ENCODE results near the gene ALPK1. TPM values are rescaled to one million over a fixed set of nuclear protein-coding genes. Genes with fewer than 3 reads are reported as not detected.

ALPK1 gene
- total and polyA plus RNA-seq, 2 experiments from 2014 or later = 0.10 to 0.49 TPM

GRCh38 chr4:112355662-112356061 is 58.5 kb downstream of the ALPK1 start:
- H3K27ac ChIP-seq (ENCODE audit: low read depth) = no peak overlapping the region
- no peaks in the 10 kb centered on the region; the same call in 1 of the 2 replicates for H3K36me3 ChIP-seq (ENCODE audit: insufficient read depth)
- H3K79me2 ChIP-seq (replicated peaks; ENCODE audit: insufficient read depth) = no peaks in the 10 kb centered on the region
- TF ChIP-seq, protein P1, sequence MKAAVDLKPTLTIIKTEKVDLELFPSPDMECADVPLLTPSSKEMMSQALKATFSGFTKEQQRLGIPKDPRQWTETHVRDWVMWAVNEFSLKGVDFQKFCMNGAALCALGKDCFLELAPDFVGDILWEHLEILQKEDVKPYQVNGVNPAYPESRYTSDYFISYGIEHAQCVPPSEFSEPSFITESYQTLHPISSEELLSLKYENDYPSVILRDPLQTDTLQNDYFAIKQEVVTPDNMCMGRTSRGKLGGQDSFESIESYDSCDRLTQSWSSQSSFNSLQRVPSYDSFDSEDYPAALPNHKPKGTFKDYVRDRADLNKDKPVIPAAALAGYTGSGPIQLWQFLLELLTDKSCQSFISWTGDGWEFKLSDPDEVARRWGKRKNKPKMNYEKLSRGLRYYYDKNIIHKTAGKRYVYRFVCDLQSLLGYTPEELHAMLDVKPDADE (IDR thresholded peaks at IDR 0.05) = no peak
- TF ChIP-seq ZNF331 (CRISPR knock-in tag; IDR thresholded peaks at IDR 0.05; ENCODE audit: low read depth) (no peak), EZH2 (IDR thresholded peaks at IDR 0.05; ENCODE audit: low read depth, unreplicated experiment) (no peak), EZH2phosphoT487 (IDR thresholded peaks at IDR 0.05; ENCODE audit: unreplicated experiment) (no peak), CREB1 (CRISPR knock-in tag; IDR thresholded peaks at IDR 0.05; ENCODE audit: low read depth) (no peak), JUNB (IDR thresholded peaks at IDR 0.05; ENCODE audit: unreplicated experiment) (no peak), STAT1 (IDR thresholded peaks at IDR 0.05; ENCODE audit: unreplicated experiment) (no peak)
- TF ChIP-seq, protein P2, sequence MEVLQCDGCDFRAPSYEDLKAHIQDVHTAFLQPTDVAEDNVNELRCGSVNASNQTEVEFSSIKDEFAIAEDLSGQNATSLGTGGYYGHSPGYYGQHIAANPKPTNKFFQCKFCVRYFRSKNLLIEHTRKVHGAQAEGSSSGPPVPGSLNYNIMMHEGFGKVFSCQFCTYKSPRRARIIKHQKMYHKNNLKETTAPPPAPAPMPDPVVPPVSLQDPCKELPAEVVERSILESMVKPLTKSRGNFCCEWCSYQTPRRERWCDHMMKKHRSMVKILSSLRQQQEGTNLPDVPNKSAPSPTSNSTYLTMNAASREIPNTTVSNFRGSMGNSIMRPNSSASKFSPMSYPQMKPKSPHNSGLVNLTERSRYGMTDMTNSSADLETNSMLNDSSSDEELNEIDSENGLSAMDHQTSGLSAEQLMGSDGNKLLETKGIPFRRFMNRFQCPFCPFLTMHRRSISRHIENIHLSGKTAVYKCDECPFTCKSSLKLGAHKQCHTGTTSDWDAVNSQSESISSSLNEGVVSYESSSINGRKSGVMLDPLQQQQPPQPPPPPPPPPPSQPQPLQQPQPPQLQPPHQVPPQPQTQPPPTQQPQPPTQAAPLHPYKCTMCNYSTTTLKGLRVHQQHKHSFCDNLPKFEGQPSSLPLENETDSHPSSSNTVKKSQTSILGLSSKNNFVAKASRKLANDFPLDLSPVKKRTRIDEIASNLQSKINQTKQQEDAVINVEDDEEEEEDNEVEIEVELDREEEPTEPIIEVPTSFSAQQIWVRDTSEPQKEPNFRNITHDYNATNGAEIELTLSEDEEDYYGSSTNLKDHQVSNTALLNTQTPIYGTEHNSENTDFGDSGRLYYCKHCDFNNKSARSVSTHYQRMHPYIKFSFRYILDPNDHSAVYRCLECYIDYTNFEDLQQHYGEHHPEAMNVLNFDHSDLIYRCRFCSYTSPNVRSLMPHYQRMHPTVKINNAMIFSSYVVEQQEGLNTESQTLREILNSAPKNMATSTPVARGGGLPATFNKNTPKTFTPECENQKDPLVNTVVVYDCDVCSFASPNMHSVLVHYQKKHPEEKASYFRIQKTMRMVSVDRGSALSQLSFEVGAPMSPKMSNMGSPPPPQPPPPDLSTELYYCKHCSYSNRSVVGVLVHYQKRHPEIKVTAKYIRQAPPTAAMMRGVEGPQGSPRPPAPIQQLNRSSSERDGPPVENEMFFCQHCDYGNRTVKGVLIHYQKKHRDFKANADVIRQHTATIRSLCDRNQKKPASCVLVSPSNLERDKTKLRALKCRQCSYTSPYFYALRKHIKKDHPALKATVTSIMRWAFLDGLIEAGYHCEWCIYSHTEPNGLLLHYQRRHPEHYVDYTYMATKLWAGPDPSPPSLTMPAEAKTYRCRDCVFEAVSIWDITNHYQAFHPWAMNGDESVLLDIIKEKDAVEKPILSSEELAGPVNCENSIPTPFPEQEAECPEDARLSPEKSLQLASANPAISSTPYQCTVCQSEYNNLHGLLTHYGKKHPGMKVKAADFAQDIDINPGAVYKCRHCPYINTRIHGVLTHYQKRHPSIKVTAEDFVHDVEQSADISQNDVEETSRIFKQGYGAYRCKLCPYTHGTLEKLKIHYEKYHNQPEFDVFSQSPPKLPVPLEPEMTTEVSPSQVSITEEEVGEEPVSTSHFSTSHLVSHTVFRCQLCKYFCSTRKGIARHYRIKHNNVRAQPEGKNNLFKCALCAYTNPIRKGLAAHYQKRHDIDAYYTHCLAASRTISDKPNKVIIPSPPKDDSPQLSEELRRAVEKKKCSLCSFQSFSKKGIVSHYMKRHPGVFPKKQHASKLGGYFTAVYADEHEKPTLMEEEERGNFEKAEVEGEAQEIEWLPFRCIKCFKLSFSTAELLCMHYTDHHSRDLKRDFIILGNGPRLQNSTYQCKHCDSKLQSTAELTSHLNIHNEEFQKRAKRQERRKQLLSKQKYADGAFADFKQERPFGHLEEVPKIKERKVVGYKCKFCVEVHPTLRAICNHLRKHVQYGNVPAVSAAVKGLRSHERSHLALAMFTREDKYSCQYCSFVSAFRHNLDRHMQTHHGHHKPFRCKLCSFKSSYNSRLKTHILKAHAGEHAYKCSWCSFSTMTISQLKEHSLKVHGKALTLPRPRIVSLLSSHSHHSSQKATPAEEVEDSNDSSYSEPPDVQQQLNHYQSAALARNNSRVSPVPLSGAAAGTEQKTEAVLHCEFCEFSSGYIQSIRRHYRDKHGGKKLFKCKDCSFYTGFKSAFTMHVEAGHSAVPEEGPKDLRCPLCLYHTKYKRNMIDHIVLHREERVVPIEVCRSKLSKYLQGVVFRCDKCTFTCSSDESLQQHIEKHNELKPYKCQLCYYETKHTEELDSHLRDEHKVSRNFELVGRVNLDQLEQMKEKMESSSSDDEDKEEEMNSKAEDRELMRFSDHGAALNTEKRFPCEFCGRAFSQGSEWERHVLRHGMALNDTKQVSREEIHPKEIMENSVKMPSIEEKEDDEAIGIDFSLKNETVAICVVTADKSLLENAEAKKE (CRISPR knock-in tag; IDR thresholded peaks at IDR 0.05) = no peak
- H3K4me3 Mint-ChIP-seq = no peak overlapping the region
- H3F3A ChIP-seq (replicated peaks; ENCODE audit: low read depth) = no peaks in the 10 kb centered on the region
- H3K9me2 ChIP-seq (ENCODE audit: insufficient read depth) = no peaks in the 10 kb centered on the region
- H3K4me2 ChIP-seq = no peak overlapping the region
- H3K4me1 Mint-ChIP-seq = peaks cover 1% of the 10 kb centered on the region
- no peak overlapping the region for H3K27ac Mint-ChIP-seq
- no peak overlapping the region for H3K4me3 ChIP-seq
- H3K27me3 ChIP-seq (ENCODE audit: insufficient read depth) = no peaks in the 10 kb centered on the region
- no peaks in the 10 kb centered on the region for H4K20me1 ChIP-seq (replicated peaks; ENCODE audit: insufficient read depth)
- H2AFZ ChIP-seq = no peak overlapping the region
- DNase-seq (ENCODE audit: low spot score) (no peak), ATAC-seq (no peak)
- peaks cover 1% of the 10 kb centered on the region for H3K4me1 ChIP-seq (ENCODE audit: insufficient read depth)
- peaks cover 15% of the 10 kb centered on the region for H3K27me3 Mint-ChIP-seq (ENCODE audit: insufficient read depth, low read depth, poor library complexity)
- H3K9me3 Mint-ChIP-seq = peaks cover 9% of the 10 kb centered on the region
- H3K36me3 Mint-ChIP-seq (ENCODE audit: low read depth) = no peaks in the 10 kb centered on the region; the same call in 1 of the 3 replicates

Measured in GM23338 (cell line).